ENCODE measurements around the gene SYNGR3.

GRCh38 chr16:1990101-1990350 is 256 bp downstream of the SYNGR3 start:
- TF ChIP-seq EP300 (IDR thresholded peaks at IDR 0.05) (no peak), POLR2AphosphoS5 (IDR thresholded peaks at IDR 0.05) (no peak), POLR2A (IDR thresholded peaks at IDR 0.05; ENCODE audit: low read depth) (no peak)

Data from esophagus muscularis mucosa (tissue), 3 donors.